IPS-NIHi11 (cell line): ENCODE results near the gene PLSCR4.
A peak's percentile ranks its signal among the peaks of the same experiment; 100 is the strongest.

Source experiments
- DNase-seq: peaks from one replicate; pipeline ENCODE4 v3.0.0; 2012; ENCODE audit warnings: mixed read lengths, low spot score

The PLSCR4 gene

DNA sequence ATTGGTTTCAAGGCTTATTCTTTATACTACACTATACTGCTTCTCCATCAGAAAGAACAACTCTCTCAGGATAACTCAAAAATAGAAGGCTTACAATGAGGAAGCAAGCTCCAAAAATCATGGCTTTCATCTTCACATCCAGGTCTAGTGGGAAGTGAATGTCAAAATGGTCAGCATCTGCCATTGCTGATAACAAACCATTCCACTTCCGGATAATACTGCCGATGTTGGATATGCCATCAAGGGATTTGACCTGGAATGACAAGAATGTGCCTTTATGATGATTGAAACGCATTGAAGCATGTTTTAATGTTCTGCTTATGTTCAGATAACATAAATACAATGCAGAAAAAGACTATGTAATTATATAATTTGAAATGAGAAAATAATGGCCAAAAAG lies 55.9 kb downstream of the PLSCR4 start:
- no peak for DNase-seq

DNA sequence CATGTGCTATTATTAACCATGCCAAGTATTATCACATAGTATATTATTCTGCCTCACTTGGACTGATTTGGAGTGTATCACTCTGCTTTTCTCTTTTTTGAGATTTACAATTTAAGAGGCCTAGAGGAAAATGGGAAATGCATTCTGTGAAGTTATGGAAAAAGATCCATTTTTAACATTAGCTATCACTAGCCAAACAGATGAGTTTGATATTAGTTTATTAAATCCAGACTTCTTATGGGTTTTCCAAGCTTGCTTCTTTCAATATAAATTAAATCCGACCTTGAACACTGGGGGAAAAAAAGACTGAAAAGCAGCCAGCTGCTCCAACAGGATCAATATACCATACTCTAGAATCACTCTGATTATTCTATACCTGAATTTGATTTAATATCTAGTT lies 59.9 kb downstream of the PLSCR4 start:
- no peak for DNase-seq

DNA sequence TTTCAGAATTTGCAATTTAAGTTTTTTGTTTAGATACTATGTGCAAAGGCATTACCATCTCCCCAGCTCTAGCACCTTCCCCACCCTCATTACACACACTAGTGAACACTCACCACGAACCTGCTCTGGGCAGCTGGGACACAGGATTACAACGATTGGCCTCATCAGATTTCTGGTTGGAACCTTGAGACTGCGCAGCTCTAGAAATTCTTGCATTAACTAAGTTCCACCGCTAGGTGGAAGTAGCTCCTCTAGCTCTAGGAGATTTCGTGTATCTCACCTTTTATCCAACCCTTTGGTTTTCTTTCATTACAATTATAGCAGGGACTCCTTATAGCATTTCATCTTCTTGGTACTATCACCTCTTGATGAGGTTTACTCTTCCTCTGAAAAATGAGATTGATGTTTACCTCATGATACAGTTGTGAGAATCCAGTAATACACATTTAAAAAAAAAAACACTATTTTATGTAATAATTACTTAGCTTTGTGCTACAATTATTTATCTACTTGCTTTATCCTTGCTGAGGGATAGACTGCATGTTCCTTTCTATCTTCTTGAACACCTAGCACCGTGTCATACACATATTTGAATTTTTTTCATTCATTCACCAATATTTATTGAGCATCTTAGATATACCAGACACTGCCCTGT lies 61.3 kb downstream of the PLSCR4 start:
- DNase-seq = peak; percentile 71

DNA sequence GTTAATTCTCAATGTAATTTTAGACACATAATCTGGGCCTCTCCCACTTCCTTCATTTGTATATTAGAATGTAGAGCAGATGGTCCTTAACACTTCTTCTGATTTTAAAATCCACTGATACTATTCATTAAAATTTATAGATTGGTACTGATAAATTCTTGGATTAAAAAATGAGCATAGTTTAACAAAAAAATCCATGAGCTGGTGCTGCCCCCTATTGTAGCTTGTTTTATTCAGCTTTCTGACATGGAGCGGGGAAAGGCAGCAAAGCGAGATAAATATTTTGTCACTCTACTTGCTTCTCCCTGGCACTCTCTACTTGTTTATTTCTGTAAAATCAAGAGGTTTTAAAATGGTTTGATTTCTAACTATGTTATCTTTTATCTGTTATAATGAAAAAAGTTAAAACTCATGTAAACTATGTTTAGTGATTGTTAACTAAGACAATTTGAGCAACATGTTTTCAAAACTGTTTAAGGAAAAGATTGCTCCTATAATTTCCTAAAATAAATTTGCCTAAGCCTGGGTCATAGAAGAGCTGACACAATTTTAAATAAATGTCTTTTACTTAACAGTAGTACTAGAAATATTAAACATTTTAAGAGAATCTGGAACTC lies 63.5 kb downstream of the PLSCR4 start:
- peak; percentile 14 for DNase-seq

DNA sequence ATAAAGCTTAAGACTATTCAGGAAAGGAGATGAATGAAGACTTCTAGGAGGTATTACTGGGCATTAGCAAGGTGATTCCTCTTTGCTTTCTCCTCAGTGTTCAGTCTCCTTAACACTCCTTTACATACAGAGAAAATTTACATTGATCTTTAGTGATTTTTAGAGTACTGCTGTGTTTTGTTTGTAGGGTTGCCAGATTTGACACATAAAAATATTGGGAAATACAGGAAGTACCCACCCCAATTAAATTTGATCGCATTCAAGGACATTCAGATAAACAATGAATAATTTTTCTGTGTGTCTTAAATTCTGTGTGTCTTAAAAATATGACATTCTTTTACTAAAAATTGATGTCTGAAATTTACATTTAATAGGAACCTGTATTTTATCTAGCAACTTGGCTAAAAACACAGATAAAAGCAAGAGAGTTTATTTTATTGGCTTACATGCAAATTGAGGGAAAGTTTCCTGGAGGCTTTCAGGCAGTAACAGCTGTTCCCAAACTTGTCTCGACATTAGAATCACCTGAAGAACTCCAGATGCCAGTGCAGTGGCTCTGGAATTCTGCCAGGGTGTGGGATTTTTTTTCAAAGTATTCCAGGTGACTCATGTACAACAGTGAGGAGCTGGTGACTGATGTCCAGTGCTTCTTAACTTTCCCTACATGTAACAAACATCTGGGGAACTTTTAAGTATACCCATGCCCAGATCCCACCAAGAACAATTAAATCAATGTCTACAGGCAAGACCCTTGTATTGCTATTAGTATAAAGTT lies 66.5 kb downstream of the PLSCR4 start:
- no peak for DNase-seq

DNA sequence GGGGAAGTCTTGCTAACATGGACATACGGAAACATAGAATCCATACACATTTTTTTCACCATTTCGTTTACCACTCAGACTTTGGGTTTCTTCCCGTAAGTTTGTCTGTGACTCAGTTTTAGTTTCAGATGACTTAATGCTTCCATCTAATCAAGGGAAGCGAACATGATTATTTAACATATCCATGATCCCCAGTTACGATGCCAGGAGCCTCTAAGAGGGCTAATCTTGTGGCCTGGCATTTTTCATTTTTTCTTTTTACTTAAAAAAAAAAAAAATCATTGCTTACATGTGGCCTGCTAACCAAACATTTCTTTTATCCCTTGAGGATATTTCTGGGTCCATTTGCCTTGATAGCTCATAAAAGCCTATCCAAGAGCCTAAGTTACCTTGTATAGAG lies 69.7 kb downstream of the PLSCR4 start:
- DNase-seq = no peak

DNA sequence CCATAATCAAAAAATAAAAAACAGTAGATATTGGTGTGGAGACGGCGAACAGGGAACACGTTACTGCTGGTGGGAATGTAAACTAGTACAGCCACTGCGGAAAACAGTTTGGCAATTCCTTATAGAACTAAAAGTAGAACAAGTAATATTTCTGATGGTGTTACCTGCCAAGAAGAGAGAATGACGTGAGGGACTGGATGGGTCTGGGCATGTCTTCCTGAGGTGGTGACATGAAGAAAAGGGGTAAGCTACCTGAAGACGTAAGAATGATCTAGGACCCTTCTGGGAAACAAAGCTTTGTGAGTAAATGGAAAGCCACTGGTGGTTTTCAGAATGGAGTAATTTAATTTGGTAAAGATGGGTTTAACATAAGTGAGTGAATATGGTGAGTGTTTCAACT lies 70.5 kb downstream of the PLSCR4 start:
- DNase-seq = no peak

DNA sequence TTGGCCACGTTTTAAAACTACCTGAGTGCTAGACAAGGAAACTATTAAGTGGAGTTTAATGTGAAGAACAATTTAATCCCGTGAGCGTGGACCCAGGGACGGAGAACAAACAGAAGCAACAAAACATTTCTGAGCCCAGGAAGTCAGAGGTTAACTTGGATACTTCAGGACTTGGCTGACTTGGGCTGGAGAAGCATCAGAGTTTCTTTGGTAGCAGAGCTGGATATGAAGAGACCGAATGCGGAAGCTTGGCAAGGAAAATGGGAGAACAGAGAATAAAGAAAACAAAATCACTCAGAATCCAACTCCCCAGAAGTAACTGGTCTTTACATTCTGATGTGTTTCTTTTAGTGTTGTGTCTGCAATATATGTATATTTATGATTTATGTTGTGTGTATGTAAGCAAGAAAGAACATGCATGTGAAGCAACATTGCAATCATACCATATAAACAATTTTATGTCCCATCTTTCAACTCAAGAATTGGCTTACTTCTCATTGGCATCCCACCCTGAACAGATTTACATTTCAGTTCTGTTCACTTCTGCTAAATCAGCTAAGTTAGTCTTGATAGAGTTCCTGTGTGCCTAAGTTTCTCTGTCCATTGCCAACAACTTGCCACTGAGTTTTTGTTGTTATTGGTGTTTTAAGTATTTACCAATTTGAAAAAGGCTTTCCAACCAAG lies 72.8 kb downstream of the PLSCR4 start:
- no peak for DNase-seq

DNA sequence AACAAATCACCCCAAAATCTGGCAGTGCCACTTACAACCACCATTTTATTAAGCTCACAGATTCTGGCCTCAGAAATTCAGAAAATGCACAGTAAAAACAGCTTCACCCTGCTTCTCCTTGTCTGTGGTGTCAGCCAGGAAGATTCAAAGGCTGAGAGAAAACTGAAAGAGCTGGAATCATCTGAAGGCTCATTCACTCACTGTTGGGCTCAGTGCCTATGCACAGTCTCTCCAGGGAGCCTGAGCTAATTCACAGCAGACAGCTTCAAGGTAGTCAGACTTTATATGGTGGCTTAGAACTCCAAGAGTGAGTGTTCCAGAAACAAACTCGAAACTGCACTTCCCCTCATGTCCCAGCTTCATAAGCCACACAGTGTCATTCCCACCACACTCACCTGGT lies 73.4 kb downstream of the PLSCR4 start:
- DNase-seq = no peak

DNA sequence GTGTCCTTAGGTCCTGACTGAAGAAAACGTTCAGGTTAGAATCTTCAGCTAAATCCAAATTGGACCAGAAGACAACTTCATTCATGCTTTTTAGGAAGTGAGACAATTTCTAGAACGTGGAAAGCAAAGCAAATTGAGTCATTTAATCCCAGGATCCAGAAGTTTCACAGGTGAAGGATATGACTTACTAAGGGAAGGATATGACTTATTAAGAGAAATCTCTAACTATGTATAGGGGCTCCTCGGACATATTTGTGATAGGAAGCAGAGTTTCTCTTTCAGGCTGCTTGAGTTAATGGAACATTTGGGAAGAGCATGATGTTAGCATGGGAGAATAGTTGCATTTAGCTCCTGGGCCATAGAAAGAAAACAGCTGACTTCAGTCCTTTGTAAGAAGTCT lies 73.8 kb downstream of the PLSCR4 start:
- DNase-seq = no peak

DNA sequence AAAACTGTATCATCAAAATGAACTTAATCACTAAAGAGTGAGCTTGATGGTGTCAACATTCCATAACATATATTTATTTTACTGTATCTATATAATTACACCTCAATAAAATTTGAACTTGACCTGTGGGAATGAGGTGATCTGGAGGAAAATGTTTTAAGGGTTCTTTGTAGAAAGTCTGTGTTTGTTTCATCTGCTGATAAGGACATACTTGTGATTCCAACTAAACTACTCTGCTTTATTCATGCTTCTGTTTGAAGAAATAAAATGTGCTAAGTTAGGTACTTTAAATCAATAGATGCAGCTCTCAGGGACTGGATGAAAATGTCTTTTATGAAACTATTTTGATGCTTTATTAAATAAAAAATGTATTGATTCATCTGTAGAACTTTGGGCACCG lies 78.3 kb downstream of the PLSCR4 start:
- DNase-seq = no peak

DNA sequence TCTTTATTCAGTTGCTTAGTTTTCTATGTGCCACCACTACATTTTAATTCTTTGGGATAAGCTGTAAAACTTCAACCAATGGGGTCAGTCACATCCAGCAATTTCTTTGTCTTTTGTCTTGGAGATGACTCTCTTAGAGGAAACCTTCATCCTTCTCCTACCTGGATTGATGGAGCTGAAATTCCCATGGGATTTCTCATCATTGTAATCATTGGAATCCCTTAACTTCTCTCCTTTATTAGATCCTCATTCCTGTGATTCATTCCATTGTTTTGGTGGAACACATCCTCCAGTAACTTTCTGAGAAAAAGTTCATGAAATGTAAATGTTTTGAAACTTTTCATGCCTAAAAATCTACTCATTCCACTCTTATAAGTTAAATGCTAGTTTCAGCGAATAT lies 80.3 kb downstream of the PLSCR4 start:
- no peak for DNase-seq

DNA sequence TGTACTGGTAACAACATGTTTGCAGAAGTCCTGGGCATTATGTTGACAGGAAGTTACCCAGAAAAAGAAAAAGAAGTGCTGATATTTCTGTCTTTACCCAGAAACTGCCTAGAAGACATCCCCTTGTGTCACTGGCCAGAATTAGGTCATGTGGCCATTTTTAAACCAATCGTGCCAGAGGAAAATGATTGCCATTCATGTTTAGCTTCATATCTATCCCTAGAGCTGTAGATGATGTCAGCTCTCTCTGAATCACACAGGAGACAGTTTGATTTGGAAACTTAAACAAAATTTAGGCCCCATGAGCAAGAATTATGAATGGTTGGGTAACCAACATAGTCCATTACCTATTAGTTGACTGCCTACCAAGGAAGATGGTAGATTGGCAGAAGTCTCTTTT lies 81.0 kb downstream of the PLSCR4 start:
- no peak for DNase-seq

DNA sequence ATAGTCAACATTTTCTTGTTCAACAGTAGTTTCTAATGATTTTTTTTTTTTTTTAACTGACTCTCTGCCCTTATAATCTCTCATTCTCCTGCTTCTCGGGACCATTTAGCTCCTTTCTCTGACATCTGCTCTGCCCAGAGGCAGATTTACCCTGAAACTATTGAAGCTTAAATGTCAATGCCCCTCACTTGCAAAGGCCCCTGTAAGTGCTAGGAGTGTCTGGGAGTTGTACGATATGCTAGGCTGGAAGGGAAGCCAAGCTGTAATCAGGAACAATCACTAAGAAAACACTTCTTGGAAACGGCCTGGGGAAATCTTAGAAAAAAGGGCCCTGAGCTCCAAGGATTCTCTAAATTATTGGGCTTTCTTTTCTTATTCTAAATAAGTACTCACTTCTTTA lies 84.1 kb downstream of the PLSCR4 start:
- DNase-seq = no peak

DNA sequence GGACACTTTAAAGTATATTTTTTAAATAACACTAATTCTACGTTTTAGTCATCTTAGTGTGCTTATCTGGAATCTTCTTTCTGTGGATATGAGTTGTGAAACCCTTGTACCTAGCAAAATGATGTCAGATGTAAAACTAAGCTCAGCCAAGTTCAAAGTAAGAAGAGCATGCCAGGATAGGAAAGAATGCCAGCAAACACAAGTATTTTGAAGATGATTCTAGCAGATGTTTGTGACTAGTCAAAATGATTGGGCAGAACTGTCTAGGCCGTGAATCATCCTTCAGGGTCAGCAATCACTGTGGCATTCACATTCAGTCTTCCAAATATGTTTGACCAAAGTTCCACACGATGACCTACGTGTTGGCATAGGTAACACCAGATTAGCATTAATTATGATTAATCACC lies 84.5 kb downstream of the PLSCR4 start:
- DNase-seq = no peak

DNA sequence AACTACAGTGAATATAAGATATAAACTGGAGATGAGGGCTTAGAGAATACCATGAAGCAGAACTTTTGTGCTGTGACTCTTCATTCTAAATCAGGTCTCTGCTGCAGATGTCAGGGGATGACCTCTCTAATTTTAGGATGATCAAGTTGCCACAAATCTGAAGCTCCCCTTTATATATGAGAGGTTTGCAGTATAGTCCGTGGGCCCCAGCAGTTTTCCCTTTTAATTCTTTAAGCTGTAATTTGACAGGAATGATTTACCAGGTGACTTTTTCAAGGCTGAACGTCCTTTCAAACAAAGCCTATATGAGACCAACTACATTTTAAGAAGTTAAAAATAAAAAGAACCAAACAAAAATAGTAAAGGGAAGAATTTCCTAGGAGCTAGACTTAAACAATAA lies 85.0 kb downstream of the PLSCR4 start:
- no peak for DNase-seq

DNA sequence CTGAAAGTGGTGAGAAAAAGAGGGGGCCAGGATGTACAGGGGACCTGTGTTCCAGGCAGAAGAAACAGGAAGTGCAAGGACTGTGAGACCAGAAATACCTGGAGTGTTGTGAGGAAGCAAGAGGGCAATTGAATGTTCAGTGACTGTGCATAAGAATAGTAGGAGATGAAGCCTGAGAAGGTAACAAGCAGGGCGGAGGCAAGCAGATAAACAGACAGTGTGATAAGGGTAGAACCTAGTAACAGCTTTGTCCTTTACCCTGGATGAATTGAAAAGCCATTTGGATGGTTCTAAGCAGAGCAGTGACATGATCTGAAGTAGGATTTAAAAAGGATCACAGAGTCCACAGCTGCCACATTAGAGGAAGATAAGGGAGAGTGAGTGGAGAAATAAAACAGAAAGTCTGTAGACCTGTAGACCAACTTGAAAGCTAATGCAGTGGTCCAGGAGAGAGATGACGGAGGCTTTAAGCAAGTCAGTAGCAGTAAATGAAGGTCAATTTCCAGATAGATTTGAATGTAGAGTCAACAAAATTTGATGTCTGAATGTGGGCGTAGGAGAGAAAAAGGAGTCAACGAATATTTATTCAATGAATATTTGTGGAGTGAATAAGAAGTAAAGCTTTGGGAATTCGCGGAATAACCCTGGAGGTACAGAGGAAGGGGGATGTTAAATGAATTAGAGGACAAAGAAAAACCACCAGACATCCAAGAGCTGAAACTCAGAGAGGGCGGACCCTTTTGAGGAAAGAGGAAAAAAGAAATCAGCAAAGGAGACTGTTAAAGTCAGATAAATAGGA lies 85.7 kb downstream of the PLSCR4 start:
- no peak for DNase-seq

DNA sequence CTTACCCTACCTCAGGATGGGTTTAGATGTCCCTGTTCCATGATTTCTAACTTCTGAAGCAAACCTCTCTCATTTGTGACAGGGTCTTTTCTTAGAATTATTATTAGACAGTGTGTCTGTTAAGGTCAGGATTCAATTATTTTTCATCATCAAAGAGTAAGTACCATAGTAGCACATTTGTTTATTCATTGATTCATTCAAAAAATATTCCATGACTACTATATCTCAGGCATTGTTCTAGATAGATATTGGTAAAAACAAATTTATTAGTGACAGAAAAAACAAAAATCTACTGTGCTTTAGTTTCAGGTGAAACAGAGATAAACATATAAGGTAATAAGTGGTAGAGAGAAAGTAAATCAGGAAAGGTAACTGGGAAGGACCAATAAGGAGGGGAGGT lies 86.4 kb downstream of the PLSCR4 start:
- no peak for DNase-seq

DNA sequence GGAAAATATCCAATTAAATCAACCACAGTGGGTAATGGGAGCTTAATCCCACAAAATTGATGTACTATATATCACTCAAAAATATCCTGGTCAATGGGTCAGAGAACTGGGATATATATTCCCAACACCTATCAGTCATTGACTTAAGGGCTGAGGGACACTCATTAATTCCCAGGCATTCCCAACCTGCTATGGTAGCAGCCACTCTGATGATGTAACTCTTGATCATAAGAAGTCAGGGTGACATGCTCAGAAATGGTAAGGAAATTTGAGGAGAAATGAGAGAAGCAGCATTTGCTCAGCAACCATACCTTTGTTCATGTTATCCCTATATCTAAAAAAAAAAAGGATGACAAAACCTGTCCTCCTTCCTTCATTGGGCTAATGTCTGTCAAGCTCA lies 86.8 kb downstream of the PLSCR4 start:
- no peak for DNase-seq

DNA sequence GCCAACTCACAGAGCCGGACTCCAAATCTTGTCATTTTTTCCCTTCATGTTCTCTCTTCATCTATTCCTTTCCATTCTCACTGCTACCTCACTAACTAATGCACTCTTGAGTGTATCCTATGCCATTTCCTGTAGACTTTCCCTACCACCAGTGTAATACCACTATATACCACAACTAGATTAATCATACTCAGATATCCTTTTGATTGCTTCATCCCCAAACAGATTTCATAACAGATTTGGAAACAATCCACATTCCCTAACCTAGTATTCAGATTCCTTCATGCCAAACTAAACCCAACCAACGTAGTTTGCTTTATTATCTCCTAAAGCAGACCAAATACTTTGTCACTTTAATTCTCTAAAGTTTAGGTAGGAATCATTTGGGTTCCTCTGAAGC lies 87.3 kb downstream of the PLSCR4 start:
- no peak for DNase-seq

DNA sequence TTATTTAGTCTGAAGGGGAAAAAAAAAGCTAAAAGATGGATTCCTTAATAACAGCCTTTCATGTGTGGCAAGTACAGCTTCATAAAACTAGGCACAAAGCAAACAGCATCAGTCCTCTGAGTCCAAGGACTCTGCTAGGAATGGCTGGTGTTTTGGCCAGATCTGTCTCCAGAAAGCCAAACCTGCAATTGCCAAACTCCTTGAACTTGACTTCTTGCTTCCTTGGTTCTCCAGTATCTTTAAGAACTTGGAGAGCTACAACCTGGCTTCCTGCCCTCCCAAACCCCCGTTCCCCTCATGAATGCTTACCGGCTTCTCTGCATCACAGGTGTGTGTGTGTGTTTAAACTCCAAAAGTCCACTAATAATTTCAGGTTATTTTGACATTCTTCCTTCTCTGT lies 88.3 kb downstream of the PLSCR4 start:
- DNase-seq = no peak

DNA sequence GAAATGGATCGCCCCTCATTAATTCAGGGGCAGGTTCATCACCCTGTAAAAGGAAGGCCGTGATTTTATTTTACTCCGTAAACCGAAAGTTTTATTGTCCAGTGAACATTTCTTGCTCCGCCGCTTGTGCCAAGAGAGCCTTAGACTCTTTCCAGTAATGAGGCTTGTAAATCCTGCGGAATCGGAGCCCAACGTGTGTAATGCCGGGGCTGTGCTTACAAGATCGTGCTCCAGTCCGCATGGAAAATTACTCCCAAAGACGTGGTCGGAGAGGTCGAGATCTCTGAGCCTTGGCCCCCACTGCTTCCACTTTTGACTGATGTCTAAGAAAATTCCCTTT lies 89.3 kb downstream of the PLSCR4 start:
- no peak for DNase-seq
